ENCODE data around the gene ABLIM3.

Gene ABLIM3

DNA sequence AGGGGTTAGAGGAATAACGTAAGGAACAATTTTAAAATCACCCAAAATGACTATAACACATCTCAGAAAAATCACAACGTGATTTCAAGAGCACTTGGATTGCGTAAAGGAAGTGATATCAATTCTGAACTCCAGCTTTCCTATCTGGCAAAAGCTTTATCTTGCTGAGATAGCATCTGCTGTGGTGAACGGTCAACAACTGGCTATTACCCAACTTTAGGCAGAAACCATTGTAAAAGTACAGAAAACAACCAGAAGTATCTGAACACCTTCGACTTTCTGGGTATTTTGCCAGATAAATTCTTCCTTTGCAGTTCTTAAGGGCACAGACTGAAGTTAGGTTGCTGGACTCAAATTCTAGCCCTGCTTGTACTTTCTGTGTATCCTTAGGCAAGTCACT is 9.2 kb downstream of the ABLIM3 start:
- Histone ChIP-seq H3K27ac (ENCODE audit: low read length) (peak overlapping the region; percentile 21), H3K9me3 (ENCODE audit: control insufficient read depth in 1 of 2, low read length in 2 of 2) (no peaks in the 10 kb centered on the region), H3K4me3 (ENCODE audit: low read depth in 1 of 2, low read length in 2 of 2) (no peak overlapping the region), H3K36me3 (ENCODE audit: control insufficient read depth in 1 of 2, insufficient read depth in 2 of 2, low read length in 2 of 2) (no peaks in the 10 kb centered on the region), H3K4me1 (ENCODE audit: control insufficient read depth in 1 of 2, insufficient read depth in 2 of 2, low read length in 2 of 2) (no peaks in the 10 kb centered on the region), H3K27me3 (ENCODE audit: low read depth, low read length) (no peaks in the 10 kb centered on the region)

GRCh38 chr5:149151717-149152116 is 10.4 kb downstream of the ABLIM3 start:
- Histone ChIP-seq H3K27ac (ENCODE audit: low read length) (peak overlapping the region; percentile 52), H3K36me3 (ENCODE audit: control insufficient read depth in 1 of 2, insufficient read depth in 2 of 2, low read length in 2 of 2) (no peaks in the 10 kb centered on the region), H3K4me3 (ENCODE audit: low read depth in 1 of 2, low read length in 2 of 2) (no peak overlapping the region), H3K27me3 (ENCODE audit: low read depth, low read length) (no peaks in the 10 kb centered on the region), H3K4me1 (ENCODE audit: control insufficient read depth in 1 of 2, insufficient read depth in 2 of 2, low read length in 2 of 2) (no peaks in the 10 kb centered on the region), H3K9me3 (ENCODE audit: control insufficient read depth in 1 of 2, low read length in 2 of 2) (no peaks in the 10 kb centered on the region)

DNA sequence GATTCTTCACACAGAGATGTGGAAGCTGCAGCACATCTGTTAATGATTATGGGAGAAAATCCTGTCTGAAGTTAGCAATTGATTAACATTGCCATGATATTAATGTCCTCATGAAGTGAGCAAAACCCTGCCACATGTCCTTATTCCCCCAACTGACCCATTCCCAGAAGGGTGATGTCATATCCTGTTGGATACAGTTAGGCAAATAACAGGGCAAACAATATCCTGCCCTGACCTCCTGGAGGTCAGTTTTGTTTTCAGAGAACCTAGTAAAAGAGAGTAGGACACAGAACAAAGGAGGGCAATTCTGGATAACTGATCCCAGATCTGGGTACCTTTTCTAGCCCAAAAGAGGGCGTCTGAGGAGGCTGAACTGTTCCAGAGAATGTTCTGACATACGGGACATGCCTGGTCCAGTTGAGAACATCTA is 11.0 kb downstream of the ABLIM3 start:
- Histone ChIP-seq H3K36me3 (ENCODE audit: control insufficient read depth in 1 of 2, insufficient read depth in 2 of 2, low read length in 2 of 2) (no peaks in the 10 kb centered on the region), H3K27ac (ENCODE audit: low read length) (no peak overlapping the region), H3K4me1 (ENCODE audit: control insufficient read depth in 1 of 2, insufficient read depth in 2 of 2, low read length in 2 of 2) (no peaks in the 10 kb centered on the region), H3K4me3 (ENCODE audit: low read depth in 1 of 2, low read length in 2 of 2) (no peak overlapping the region), H3K9me3 (ENCODE audit: control insufficient read depth in 1 of 2, low read length in 2 of 2) (no peaks in the 10 kb centered on the region), H3K27me3 (ENCODE audit: low read depth, low read length) (no peaks in the 10 kb centered on the region)

DNA sequence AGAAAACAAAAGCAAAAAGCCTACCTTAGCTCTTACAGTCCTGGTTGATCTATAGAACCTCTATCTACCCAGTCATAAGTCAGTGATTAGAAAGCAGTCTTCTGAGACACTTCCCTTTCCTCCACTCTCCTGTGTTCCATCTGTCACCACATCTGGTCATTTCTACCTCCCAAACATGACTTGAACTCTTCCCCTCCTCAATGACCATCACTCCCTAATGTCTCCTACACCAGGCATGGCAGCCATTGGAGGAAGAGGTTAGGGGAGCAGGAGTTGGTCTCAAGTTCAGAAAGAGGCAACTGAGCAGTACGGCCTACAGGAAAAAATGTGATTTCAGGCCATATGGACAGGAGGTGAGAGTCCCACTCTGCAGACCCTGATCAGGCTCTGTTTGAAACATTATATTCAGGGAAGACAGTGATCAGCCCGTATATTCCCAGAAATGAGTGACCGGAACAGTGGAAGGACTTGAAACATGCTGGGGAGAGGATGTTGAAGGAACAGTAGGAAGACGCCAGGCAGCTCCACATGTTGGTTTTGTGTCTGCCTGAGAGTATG is 12.0 kb downstream of the ABLIM3 start:
- Histone ChIP-seq H3K9me3 (ENCODE audit: control insufficient read depth in 1 of 2, low read length in 2 of 2) (no peaks in the 10 kb centered on the region), H3K27me3 (ENCODE audit: low read depth, low read length) (no peaks in the 10 kb centered on the region), H3K27ac (ENCODE audit: low read length) (no peak overlapping the region), H3K4me3 (ENCODE audit: low read depth in 1 of 2, low read length in 2 of 2) (no peak overlapping the region), H3K4me1 (ENCODE audit: control insufficient read depth in 1 of 2, insufficient read depth in 2 of 2, low read length in 2 of 2) (no peaks in the 10 kb centered on the region), H3K36me3 (ENCODE audit: control insufficient read depth in 1 of 2, insufficient read depth in 2 of 2, low read length in 2 of 2) (no peaks in the 10 kb centered on the region)

DNA sequence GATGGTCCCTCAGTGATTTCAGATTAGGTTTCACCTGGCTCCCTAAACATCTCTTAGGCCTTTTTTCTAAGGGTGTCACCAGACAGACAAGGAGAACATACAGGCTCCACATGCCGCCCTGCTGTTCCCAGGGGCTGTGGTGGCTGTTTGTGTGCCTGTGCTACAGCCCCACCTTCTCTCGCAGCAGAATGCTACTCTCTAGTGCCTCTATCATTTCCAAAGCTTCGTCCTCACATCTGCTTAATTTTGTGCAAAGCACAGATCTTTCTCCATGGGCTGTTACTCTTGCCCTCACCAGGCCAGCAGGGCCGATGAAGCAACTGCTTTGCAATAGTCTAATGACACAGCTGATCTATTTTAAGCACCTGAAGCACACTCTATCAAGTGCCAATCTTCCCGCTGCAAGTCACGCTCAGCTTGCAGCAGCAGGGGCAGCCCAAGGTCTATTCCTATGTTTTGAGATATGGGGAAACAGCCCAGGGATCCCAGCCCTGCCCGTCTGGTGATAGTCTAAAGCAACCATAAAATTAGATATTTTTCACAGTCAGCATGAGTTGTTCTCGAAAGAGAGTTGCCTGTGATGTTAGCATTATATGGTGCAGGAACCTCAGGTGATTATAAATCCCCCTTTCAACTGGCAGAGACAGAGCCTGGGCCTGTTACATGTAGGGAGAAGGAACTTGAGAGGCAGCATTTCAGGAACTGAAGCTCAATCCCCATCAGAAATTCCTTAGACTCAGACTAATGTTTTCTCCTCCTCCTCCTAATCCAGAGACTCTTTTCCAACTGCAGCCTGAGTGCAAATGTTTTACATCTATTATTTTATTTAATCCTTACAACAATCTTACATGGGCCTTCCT is 12.7 kb downstream of the ABLIM3 start:
- Histone ChIP-seq H3K27ac (ENCODE audit: low read length) (no peak overlapping the region), H3K9me3 (ENCODE audit: control insufficient read depth in 1 of 2, low read length in 2 of 2) (no peaks in the 10 kb centered on the region), H3K27me3 (ENCODE audit: low read depth, low read length) (no peaks in the 10 kb centered on the region), H3K36me3 (ENCODE audit: control insufficient read depth in 1 of 2, insufficient read depth in 2 of 2, low read length in 2 of 2) (no peaks in the 10 kb centered on the region), H3K4me3 (ENCODE audit: low read depth in 1 of 2, low read length in 2 of 2) (no peak overlapping the region), H3K4me1 (ENCODE audit: control insufficient read depth in 1 of 2, insufficient read depth in 2 of 2, low read length in 2 of 2) (no peaks in the 10 kb centered on the region)

GRCh38 chr5:149154650-149155049 is 13.4 kb downstream of the ABLIM3 start:
- Histone ChIP-seq H3K27ac (ENCODE audit: low read length) (no peak overlapping the region), H3K4me1 (ENCODE audit: control insufficient read depth in 1 of 2, insufficient read depth in 2 of 2, low read length in 2 of 2) (no peaks in the 10 kb centered on the region), H3K9me3 (ENCODE audit: control insufficient read depth in 1 of 2, low read length in 2 of 2) (no peaks in the 10 kb centered on the region), H3K36me3 (ENCODE audit: control insufficient read depth in 1 of 2, insufficient read depth in 2 of 2, low read length in 2 of 2) (no peaks in the 10 kb centered on the region), H3K4me3 (ENCODE audit: low read depth in 1 of 2, low read length in 2 of 2) (no peak overlapping the region), H3K27me3 (ENCODE audit: low read depth, low read length) (no peaks in the 10 kb centered on the region)

DNA sequence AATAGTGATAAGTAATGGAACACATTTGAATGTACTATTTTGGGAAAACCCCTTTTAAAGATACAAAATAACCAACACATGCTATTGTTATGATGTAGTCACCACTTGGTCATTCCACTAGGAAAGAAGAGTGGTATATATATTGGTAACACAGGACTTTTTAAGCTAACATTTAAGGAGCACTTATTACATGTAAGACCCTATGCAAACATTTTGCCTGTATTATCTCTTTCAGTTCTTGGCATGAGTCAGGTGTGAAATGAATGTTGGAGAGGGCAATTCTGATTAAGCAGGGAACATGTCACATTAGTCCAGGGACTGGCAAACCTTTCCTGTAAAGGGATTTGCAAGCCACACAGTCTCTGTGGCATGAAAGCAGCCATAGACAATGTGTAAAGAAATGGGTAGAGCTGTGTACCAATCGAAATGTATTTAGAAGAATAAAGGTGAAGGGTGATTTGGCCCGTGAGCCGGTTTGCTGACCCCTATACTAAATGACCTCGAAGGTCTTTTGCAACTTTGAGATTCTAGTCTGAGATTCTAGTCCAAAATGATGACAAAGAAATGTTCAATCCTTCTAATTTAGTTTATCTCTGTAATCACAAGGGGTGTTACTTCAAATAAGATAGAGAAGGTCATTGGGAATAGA is 15.3 kb downstream of the ABLIM3 start:
- H3K27me3 ChIP-seq (ENCODE audit: low read depth, low read length) = no peaks in the 10 kb centered on the region
- H3K27ac ChIP-seq (ENCODE audit: low read length) = no peak overlapping the region

DNA sequence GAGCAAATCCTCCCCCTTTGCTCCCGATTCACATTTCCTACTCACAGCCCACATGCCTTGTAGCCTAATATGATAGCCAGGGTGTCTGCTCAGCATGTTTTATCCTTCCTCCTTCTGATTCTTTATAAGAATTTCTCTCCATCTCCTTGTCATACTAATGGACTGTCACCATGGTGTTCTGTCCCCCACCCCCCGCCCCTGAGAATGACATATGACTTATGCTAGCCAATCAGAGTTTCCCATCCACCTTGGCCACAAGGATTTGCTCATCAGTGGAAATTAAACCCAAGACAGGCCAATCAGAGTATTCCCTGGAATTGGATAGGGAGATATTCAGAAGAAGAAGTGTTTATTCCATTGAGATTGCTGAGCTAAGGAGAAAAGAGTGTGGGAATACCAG is 16.0 kb downstream of the ABLIM3 start:
- Histone ChIP-seq H3K4me1 (ENCODE audit: control insufficient read depth in 1 of 2, insufficient read depth in 2 of 2, low read length in 2 of 2) (peaks cover 0 to 3% of the 10 kb centered on the region in 2 donors), H3K9me3 (ENCODE audit: control insufficient read depth in 1 of 2, low read length in 2 of 2) (no peaks in the 10 kb centered on the region), H3K27me3 (ENCODE audit: low read depth, low read length) (no peaks in the 10 kb centered on the region), H3K27ac (ENCODE audit: low read length) (no peak overlapping the region), H3K4me3 (ENCODE audit: low read depth in 1 of 2, low read length in 2 of 2) (no peak overlapping the region), H3K36me3 (ENCODE audit: control insufficient read depth in 1 of 2, insufficient read depth in 2 of 2, low read length in 2 of 2) (no peaks in the 10 kb centered on the region)

More for the DNA sequence above, 15.3 kb downstream of the ABLIM3 start:
- no peak overlapping the region for H3K4me3 ChIP-seq (ENCODE audit: low read depth in 1 of 2, low read length in 2 of 2)
- H3K4me1 ChIP-seq (ENCODE audit: control insufficient read depth in 1 of 2, insufficient read depth in 2 of 2, low read length in 2 of 2) = peaks cover 0 to 3% of the 10 kb centered on the region in 2 donors
- no peaks in the 10 kb centered on the region for H3K36me3 ChIP-seq (ENCODE audit: control insufficient read depth in 1 of 2, insufficient read depth in 2 of 2, low read length in 2 of 2)
- H3K9me3 ChIP-seq (ENCODE audit: control insufficient read depth in 1 of 2, low read length in 2 of 2) = no peaks in the 10 kb centered on the region

DNA sequence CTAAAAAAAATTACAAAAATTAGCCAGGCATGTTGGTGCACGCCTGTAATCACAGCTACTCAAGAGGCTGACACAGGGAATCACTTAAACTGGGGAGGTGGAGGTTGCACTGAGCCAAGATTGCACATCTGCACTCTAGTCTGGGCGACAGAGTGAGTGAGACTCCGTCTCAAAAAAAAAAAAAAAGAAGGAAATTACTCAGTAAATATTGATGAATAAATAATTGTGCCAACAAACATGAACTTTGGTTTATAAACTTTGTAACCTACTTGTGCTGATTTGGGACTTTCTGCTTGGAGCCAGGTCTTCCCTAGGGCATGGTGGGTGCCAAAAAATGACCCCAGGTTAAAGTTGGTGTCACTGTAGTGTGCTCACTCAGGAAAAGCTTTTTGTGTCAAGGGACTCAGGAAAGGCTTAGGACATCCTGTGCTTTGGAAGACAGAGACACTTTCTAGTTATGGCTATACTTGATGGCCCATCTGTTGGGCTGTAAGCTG is 19.0 kb downstream of the ABLIM3 start:
- H3K4me1 ChIP-seq (ENCODE audit: control insufficient read depth in 1 of 2, insufficient read depth in 2 of 2, low read length in 2 of 2) = peaks cover 0 to 3% of the 10 kb centered on the region in 2 donors
- no peaks in the 10 kb centered on the region for H3K36me3 ChIP-seq (ENCODE audit: control insufficient read depth in 1 of 2, insufficient read depth in 2 of 2, low read length in 2 of 2)
- H3K4me3 ChIP-seq (ENCODE audit: low read depth in 1 of 2, low read length in 2 of 2) = no peak overlapping the region
- H3K9me3 ChIP-seq (ENCODE audit: control insufficient read depth in 1 of 2, low read length in 2 of 2) = no peaks in the 10 kb centered on the region
- H3K27ac ChIP-seq (ENCODE audit: low read length) = no peak overlapping the region
- no peaks in the 10 kb centered on the region for H3K27me3 ChIP-seq (ENCODE audit: low read depth, low read length)

- no peaks in the 10 kb centered on the region for H3K36me3 ChIP-seq (ENCODE audit: control insufficient read depth in 1 of 2, insufficient read depth in 2 of 2, low read length in 2 of 2)
- H3K27ac ChIP-seq (ENCODE audit: low read length) = no peak overlapping the region
- H3K9me3 ChIP-seq (ENCODE audit: control insufficient read depth in 1 of 2, low read length in 2 of 2) = no peaks in the 10 kb centered on the region
- H3K4me1 ChIP-seq (ENCODE audit: control insufficient read depth in 1 of 2, insufficient read depth in 2 of 2, low read length in 2 of 2) = peaks cover 0 to 3% of the 10 kb centered on the region in 2 donors
- H3K27me3 ChIP-seq (ENCODE audit: low read depth, low read length) = no peaks in the 10 kb centered on the region
- H3K4me3 ChIP-seq (ENCODE audit: low read depth in 1 of 2, low read length in 2 of 2) = no peak overlapping the region
Observed at GRCh38 chr5:149161026-149161687, 19.9 kb downstream of the ABLIM3 start.

DNA sequence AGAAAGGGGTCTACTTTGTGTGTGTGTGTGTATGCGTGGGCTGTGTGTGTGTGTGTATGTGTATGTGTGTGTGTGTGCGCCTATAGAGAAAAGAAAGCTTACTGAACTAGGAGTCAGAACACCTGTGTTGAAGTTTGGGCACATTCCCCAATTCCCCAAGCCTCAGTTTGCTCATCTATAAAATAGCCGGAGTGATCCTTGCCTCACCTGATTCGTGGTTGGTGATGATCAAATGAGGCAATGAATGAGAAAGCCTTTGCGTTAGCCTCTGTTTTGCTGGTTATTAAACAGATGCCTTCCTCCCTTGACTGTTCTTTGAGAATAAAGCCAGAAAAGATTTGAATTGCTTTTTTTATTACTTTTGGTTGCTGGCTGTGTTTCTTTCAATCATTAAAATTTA is 20.6 kb downstream of the ABLIM3 start:
- no peaks in the 10 kb centered on the region for H3K9me3 ChIP-seq (ENCODE audit: control insufficient read depth in 1 of 2, low read length in 2 of 2)
- H3K36me3 ChIP-seq (ENCODE audit: control insufficient read depth in 1 of 2, insufficient read depth in 2 of 2, low read length in 2 of 2) = no peaks in the 10 kb centered on the region
- no peak overlapping the region for H3K27ac ChIP-seq (ENCODE audit: low read length)
- peaks cover 0 to 3% of the 10 kb centered on the region in 2 donors for H3K4me1 ChIP-seq (ENCODE audit: control insufficient read depth in 1 of 2, insufficient read depth in 2 of 2, low read length in 2 of 2)
- no peak overlapping the region for H3K4me3 ChIP-seq (ENCODE audit: low read depth in 1 of 2, low read length in 2 of 2)
- H3K27me3 ChIP-seq (ENCODE audit: low read depth, low read length) = no peaks in the 10 kb centered on the region
